ENCODE data around the gene SGSM1.
"Not testable (repeated sequence)": the region's sequence is repeated elsewhere in the genome, so short reads cannot be mapped to it uniquely, and the experiment has no call there.

SGSM1 gene

DNA sequence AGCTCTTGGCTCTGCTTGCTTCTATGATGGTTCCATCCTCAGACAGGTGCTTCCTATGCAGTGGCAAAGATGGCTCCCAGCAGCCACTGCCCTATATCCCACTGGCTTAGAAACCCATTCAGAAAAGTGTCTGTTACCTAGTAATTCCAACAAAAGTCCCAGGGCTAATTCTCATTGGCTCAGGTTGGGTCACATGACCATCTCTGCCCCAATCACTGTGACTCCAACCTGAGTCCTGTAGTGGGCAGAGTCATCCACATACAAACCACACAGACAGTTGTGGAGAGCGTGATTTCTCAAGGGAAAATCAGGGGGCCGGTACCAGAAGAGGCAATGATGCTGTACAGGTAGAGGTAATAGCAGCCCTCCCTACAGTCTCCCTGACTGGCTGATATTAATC lies 73.0 kb downstream of the SGSM1 start:
- Histone ChIP-seq H3K9me3 (ENCODE audit: control insufficient read depth, low read depth, low read length) (no peaks in the 10 kb centered on the region), H3K27ac (ENCODE audit: low read length) (no peak overlapping the region), H3K27me3 (ENCODE audit: control insufficient read depth, insufficient read depth, low read length) (no peaks in the 10 kb centered on the region), H3K36me3 (ENCODE audit: control insufficient read depth, low read depth, low read length) (no peaks in the 10 kb centered on the region), H3K4me1 (ENCODE audit: control insufficient read depth, low read depth, low read length) (no peaks in the 10 kb centered on the region), H3K9ac (ENCODE audit: low read length) (no peak overlapping the region), H3K4me3 (ENCODE audit: low read length) (no peak overlapping the region)

DNA sequence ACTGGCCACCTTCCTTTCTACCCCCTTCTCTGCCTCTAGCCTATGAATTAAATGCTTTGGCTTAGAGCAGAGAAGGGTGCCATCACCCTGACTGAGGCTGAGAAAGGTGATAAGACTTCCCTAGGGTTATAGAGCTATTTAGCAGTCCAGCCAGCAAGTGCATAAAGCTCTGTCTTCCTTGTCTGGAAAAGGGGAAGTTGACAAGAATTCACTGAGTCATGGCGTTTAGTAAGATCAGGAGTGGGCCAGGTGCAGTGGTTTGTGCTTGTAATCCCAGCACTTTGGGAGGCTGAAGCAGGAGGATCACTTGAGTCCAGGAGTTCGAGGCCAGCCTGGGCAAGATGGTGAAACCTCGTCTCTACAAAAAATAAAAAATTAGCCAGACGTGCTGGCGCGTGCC lies 77.4 kb downstream of the SGSM1 start:
- Histone ChIP-seq H3K27me3 (ENCODE audit: control insufficient read depth, insufficient read depth, low read length) (no peaks in the 10 kb centered on the region), H3K27ac (ENCODE audit: low read length) (no peak overlapping the region), H3K4me3 (ENCODE audit: low read length) (no peak overlapping the region), H3K9ac (ENCODE audit: low read length) (no peak overlapping the region), H3K9me3 (ENCODE audit: control insufficient read depth, low read depth, low read length) (no peaks in the 10 kb centered on the region), H3K4me1 (ENCODE audit: control insufficient read depth, low read depth, low read length) (no peaks in the 10 kb centered on the region), H3K36me3 (ENCODE audit: control insufficient read depth, low read depth, low read length) (no peaks in the 10 kb centered on the region)

DNA sequence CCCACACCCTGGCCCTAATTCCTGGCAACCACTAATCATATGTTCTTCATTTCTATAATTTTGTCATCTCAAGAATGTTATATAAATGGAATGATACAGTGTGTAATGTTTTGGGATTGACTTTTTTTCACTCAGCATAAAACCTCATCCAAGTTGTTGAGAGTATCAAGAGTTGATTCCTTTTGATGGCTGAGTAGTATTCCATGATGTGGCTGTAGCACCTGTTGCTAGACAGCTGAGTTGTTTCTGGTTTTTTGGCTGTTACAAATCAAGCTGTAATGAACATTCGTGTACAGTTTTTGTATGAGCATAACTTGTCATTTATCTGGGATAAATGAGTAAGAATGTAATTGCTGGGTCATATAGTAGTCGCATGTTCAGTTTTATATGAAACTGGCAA lies 81.2 kb downstream of the SGSM1 start:
- no peak overlapping the region for H3K4me3 ChIP-seq (ENCODE audit: low read length)
- no peaks in the 10 kb centered on the region for H3K4me1 ChIP-seq (ENCODE audit: control insufficient read depth, low read depth, low read length)
- H3K36me3 ChIP-seq (ENCODE audit: control insufficient read depth, low read depth, low read length) = no peaks in the 10 kb centered on the region
- no peak overlapping the region for H3K9ac ChIP-seq (ENCODE audit: low read length)
- no peaks in the 10 kb centered on the region for H3K27me3 ChIP-seq (ENCODE audit: control insufficient read depth, insufficient read depth, low read length)
- no peak overlapping the region for H3K27ac ChIP-seq (ENCODE audit: low read length)
- H3K9me3 ChIP-seq (ENCODE audit: control insufficient read depth, low read depth, low read length) = no peaks in the 10 kb centered on the region

DNA sequence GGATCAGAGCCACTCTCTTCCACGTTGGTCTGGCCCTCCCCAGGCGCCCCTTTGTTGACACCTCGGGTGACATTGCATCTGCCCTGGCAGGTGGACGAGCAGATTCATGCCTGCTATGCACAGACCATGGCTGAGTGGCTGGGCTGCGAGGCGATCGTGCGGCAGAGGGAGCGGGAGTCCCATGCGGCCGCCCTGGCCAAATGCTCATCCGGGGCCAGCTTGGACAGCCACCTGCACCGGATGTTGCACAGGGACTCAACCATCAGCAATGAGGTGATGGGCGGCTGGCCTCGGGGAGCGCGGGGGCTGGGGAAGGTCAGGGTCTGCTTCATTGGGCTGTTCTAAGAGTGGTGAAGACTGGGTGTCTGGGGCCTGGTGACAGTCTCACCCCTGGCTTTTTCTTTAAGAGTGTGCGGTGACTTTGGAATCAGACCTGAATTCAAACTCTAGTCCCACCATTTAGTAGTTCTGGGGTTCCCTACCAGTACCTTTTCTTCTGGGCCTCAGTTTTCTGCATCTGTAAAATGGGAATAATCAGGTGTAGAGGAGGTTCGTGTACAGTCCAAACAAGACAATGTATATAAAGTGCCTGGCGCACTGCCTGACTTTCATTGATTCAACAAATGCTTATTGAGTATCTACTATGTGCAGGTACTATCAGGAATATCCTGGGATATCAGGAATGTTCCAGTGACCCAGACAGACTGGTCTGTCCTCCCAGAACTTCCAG lies 87.5 kb downstream of the SGSM1 start:
- Histone ChIP-seq H3K4me3 (ENCODE audit: low read length) (no peak overlapping the region), H3K9me3 (ENCODE audit: control insufficient read depth, low read depth, low read length) (no peaks in the 10 kb centered on the region), H3K27ac (ENCODE audit: low read length) (no peak overlapping the region)

DNA sequence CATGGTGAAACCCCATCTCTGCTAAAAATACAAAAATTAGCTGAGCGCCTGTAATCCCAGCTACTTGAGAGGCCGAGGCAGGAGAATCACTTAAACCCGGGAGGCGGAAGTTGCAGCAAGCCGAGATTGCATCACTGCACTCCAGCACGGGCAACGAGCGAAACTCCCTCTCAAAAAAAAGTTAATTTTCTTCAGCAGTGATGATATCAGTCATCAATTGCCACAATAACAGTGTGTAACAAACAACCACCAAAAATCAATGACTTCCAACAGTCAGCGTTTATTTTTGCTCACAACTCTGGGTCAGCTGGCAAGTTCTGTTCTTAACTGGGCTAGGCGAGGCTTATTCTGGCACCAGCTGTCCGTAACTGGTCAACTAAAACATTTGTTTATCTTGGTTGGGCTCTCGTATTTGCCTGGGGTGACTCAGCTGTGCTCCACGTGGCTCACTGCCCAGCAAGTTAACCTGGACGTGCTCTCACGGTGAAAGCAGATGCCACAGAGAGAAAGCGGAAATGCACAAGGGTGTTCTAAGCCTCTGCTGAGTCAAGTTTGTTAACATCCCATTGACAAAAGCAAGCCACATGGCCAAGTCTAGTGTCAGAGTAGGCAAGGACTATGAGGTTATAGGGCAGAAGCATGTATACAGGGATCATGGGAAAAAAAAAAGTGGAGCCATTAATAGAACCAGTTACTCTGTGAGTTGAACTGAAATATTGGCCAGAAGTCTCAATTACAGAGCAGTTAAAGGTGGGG lies 88.4 kb downstream of the SGSM1 start:
- H3K9me3 ChIP-seq (ENCODE audit: control insufficient read depth, low read depth, low read length) = no peaks in the 10 kb centered on the region
- no peak overlapping the region for H3K9ac ChIP-seq (ENCODE audit: low read length)
- H3K4me1 ChIP-seq (ENCODE audit: control insufficient read depth, low read depth, low read length) = peaks cover 9% of the 10 kb centered on the region
- H3K36me3 ChIP-seq (ENCODE audit: control insufficient read depth, low read depth, low read length) = no peaks in the 10 kb centered on the region
- H3K27ac ChIP-seq (ENCODE audit: low read length) = no peak overlapping the region
- H3K4me3 ChIP-seq (ENCODE audit: low read length) = no peak overlapping the region
- no peaks in the 10 kb centered on the region for H3K27me3 ChIP-seq (ENCODE audit: control insufficient read depth, insufficient read depth, low read length)

More for the DNA sequence above, 87.5 kb downstream of the SGSM1 start:
- no peaks in the 10 kb centered on the region for H3K27me3 ChIP-seq (ENCODE audit: control insufficient read depth, insufficient read depth, low read length)
- H3K36me3 ChIP-seq (ENCODE audit: control insufficient read depth, low read depth, low read length) = no peaks in the 10 kb centered on the region
- peaks cover 9% of the 10 kb centered on the region for H3K4me1 ChIP-seq (ENCODE audit: control insufficient read depth, low read depth, low read length)
- H3K9ac ChIP-seq (ENCODE audit: low read length) = no peak overlapping the region

DNA sequence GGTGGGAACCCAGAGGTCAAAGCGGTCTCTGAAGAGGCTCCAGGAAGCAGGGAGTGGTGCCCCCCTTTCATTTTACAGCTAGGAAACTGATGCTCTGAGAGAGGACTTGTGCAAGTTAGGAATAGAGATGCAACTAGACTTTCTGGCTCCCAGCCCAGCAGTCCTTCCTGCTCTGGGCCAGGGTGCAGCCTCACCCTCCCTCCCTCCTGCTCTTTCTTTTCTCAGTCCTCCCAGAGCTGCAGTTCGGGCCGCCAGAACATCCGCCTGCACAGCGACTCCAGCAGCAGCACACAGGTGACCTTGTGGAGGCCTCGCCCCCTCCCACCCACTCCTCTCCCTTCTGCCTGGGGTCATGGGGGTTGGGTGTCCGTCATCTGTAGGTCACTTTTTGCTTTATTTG lies 89.0 kb downstream of the SGSM1 start:
- Histone ChIP-seq H3K36me3 (ENCODE audit: control insufficient read depth, low read depth, low read length) (no peaks in the 10 kb centered on the region), H3K27ac (ENCODE audit: low read length) (no peak overlapping the region), H3K27me3 (ENCODE audit: control insufficient read depth, insufficient read depth, low read length) (no peaks in the 10 kb centered on the region), H3K9me3 (ENCODE audit: control insufficient read depth, low read depth, low read length) (no peaks in the 10 kb centered on the region), H3K4me1 (ENCODE audit: control insufficient read depth, low read depth, low read length) (peaks cover 9% of the 10 kb centered on the region), H3K9ac (ENCODE audit: low read length) (no peak overlapping the region), H3K4me3 (ENCODE audit: low read length) (no peak overlapping the region)

DNA sequence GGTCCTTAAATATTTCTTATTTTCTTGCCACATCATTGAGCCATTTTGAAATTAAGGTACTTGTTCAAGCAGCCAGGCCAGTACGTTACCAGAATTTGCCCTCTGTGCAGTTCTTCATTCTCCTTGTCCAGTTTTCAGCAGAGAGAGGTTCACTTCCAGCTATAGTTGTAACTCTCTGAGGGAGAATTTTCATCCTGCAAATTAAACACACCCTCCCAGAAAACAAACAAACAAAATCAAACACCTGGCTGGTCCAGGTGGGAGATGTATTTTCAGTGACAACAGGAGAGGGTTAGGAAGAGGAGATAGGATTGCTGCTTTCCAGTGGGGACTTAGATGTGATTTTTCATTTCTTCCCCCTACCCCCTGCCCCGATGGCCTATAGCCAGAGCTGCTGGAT lies 95.4 kb downstream of the SGSM1 start:
- Histone ChIP-seq H3K4me3 (ENCODE audit: low read length) (no peak overlapping the region), H3K27me3 (ENCODE audit: control insufficient read depth, insufficient read depth, low read length) (no peaks in the 10 kb centered on the region), H3K9me3 (ENCODE audit: control insufficient read depth, low read depth, low read length) (no peaks in the 10 kb centered on the region), H3K9ac (ENCODE audit: low read length) (no peak overlapping the region), H3K36me3 (ENCODE audit: control insufficient read depth, low read depth, low read length) (peaks cover 3% of the 10 kb centered on the region), H3K4me1 (ENCODE audit: control insufficient read depth, low read depth, low read length) (no peaks in the 10 kb centered on the region), H3K27ac (ENCODE audit: low read length) (no peak overlapping the region)

DNA sequence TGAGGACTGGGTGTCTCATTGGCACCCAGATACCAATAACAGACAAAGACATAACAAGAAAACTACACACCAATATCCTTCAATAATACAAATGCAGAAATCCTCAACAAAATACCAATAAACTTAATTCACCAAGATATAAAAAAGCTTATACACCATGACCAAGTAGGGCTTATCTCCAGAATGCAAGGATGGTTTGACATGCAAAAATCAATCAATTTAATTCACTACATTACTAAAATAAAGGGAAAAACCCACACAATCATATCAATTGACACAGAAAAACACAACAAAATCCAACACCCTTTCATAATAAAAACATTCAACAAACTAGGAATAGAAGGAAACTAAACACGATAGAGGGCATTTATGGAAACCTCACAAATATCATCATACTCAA lies 99.9 kb downstream of the SGSM1 start:
- H3K9me3 ChIP-seq (ENCODE audit: control insufficient read depth, low read depth, low read length) = no peaks in the 10 kb centered on the region
- no peak overlapping the region for H3K27ac ChIP-seq (ENCODE audit: low read length)
- no peaks in the 10 kb centered on the region for H3K27me3 ChIP-seq (ENCODE audit: control insufficient read depth, insufficient read depth, low read length)
- no peaks in the 10 kb centered on the region for H3K4me1 ChIP-seq (ENCODE audit: control insufficient read depth, low read depth, low read length)
- H3K36me3 ChIP-seq (ENCODE audit: control insufficient read depth, low read depth, low read length) = peaks cover 3% of the 10 kb centered on the region
- no peak overlapping the region for H3K4me3 ChIP-seq (ENCODE audit: low read length)
- H3K9ac ChIP-seq (ENCODE audit: low read length) = no peak overlapping the region

DNA sequence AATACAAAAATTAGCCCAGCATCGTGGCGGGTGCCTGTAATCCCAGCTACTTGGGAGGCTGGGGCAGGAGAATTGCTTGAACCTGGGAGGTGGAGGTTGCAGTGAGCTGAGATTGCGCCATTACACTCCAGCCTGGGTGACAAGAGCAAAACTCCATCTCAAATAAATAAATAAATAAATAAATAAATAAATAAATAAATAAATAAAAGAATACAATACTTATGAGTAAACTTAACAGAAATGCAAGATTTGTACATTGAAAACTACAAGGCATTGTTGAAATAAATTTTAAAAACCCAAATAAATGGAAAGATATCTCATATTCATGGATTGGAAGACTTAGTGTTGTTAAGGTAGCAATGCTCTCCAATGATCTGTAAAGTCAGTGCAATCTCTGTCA lies 101.1 kb downstream of the SGSM1 start:
- not testable (repeated sequence) for H3K27me3 ChIP-seq (ENCODE audit: control insufficient read depth, insufficient read depth, low read length); H3K9me3 ChIP-seq (ENCODE audit: control insufficient read depth, low read depth, low read length); H3K4me1 ChIP-seq (ENCODE audit: control insufficient read depth, low read depth, low read length); H3K27ac ChIP-seq (ENCODE audit: low read length); H3K4me3 ChIP-seq (ENCODE audit: low read length); H3K36me3 ChIP-seq (ENCODE audit: control insufficient read depth, low read depth, low read length); H3K9ac ChIP-seq (ENCODE audit: low read length)

DNA sequence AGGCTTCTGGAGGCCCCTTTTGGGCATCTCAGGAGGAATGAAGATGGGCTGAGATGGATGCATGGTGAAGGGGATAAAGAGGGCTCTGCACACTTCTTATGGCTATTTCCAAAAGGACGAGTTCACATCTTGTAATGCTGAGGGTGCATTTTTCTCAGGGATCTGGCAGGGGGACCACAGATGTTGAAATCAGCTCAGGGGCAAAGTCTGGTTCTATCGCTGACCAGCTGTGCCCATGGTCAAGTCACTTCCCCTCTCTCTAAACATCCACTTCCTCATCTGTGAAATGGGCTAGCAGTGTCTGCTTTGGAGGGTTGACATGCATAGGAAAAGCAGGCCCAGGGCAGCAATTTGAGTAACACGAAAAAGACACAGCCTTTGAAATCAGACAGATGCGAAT lies 114.0 kb downstream of the SGSM1 start:
- no peak overlapping the region for H3K9ac ChIP-seq (ENCODE audit: low read length)
- H3K36me3 ChIP-seq (ENCODE audit: control insufficient read depth, low read depth, low read length) = no peaks in the 10 kb centered on the region
- no peaks in the 10 kb centered on the region for H3K27me3 ChIP-seq (ENCODE audit: control insufficient read depth, insufficient read depth, low read length)
- H3K27ac ChIP-seq (ENCODE audit: low read length) = no peak overlapping the region
- H3K4me1 ChIP-seq (ENCODE audit: control insufficient read depth, low read depth, low read length) = no peaks in the 10 kb centered on the region
- H3K4me3 ChIP-seq (ENCODE audit: low read length) = no peak overlapping the region
- H3K9me3 ChIP-seq (ENCODE audit: control insufficient read depth, low read depth, low read length) = no peaks in the 10 kb centered on the region

DNA sequence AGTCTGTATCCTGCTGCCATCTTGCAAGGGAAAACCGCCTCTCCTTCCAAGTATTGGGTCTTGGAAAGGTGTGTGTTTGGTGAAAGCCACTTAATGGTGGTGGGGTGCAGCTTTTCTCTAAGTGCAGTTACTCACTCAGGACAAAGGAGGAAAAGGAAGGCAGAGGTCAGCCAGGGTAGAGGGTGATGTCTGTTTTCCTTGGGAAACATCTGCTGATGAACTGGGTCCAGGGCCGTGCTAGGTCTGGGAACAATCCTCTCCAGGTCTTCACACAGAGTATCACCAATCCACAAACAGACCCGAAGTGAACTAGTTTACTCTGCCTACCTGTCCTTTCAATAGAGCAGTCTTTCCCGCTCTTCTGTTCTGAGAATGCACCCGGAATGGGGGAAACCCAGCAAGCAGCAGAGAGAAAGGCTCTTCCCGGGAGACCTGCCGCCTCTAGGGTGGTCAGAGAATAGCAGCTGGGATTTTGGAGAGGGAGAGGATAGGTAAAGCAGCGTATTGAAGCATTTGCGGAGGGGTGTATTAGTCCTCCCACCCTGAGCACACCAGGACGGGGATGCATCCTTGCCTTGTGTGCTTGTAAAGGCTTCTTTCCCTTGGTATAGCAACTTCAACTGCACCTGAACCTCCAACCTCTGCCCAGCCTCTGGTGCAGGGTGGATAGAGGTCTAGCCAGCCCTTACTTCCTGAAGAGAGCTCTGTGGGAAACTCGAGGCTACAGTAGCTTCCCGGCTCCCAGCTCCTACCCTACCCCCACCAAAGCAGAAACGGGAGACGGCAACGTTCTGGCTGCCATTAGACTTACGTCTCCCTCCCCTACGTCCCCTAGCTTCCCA lies 119.8 kb downstream of the SGSM1 start:
- no peaks in the 10 kb centered on the region for H3K9me3 ChIP-seq (ENCODE audit: control insufficient read depth, low read depth, low read length)
- H3K9ac ChIP-seq (ENCODE audit: low read length) = no peak overlapping the region
- no peaks in the 10 kb centered on the region for H3K36me3 ChIP-seq (ENCODE audit: control insufficient read depth, low read depth, low read length)
- H3K4me1 ChIP-seq (ENCODE audit: control insufficient read depth, low read depth, low read length) = peaks cover 3% of the 10 kb centered on the region
- H3K27ac ChIP-seq (ENCODE audit: low read length) = no peak overlapping the region
- no peaks in the 10 kb centered on the region for H3K27me3 ChIP-seq (ENCODE audit: control insufficient read depth, insufficient read depth, low read length)
- no peak overlapping the region for H3K4me3 ChIP-seq (ENCODE audit: low read length)
